DOHH2 (cell line): ENCODE measurements around the gene C1QTNF4.

ENCODE experiments used
- EZH2phosphoT487 ChIP-seq: fragments of 200-600 bp; sonication (generic); IDR thresholded peaks from 2 replicates; pipeline ENCODE4 v1.6.1; 2017; ENCODE audit warnings: borderline replicate concordance, mild to moderate bottlenecking, antibody characterized with exemption, low read length, moderate library complexity, mixed read lengths
- TF ChIP-seq, protein P1 (sequence below): fragments of 200-600 bp; sonication (generic); IDR thresholded peaks from one replicate; pipeline ENCODE4 v1.5.1; 2014; ENCODE audit warnings: antibody characterized with exemption, mild to moderate bottlenecking, low read depth, low read length; ENCODE audit not compliant: poor library complexity, severe bottlenecking

DNA sequence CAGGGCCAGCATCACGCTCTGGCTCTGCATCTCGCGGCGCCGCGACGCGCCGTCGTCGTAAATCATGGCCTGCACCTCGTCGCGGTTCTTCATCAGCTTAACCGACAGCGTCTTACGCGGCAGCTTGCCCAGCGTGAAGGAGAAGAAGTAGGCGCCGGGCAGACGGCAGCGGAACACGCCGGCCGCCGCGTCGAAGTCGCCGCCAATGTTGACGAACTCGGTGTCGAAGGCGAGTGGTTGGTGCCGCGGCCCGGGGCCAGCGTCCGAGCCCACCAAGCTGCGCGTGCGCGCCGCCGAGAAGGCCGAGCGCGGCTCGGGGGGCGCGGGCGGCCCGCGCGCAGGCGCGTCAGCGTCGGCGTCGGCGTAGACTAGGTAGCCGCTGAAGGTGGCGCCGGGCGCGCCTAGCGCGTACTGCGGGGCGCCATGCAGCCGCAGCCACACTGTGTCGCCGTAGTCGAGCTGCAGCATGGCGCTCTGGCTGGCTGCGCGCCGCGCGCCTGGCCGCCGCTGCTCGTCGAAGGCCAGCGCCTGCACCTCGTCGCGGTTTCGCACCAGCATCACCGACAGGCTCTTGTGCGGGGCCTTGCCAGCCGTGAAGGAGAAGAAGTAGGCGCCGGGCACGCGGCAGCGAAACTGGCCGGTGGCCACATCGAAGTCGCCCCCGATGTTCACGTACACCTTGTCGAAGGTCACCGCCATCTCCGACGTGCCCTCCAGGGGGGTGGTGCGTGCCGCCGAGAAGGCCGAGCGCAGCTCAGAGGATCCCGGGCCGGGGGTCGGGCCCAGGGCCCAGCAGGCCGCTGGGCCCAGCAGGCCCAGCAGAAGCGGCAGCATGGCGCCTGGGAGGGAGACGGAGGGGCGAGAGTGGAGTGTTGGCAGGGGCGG is 4.0 kb downstream of the C1QTNF4 start:
- TF ChIP-seq EZH2phosphoT487: no peak
- TF ChIP-seq, protein P1, sequence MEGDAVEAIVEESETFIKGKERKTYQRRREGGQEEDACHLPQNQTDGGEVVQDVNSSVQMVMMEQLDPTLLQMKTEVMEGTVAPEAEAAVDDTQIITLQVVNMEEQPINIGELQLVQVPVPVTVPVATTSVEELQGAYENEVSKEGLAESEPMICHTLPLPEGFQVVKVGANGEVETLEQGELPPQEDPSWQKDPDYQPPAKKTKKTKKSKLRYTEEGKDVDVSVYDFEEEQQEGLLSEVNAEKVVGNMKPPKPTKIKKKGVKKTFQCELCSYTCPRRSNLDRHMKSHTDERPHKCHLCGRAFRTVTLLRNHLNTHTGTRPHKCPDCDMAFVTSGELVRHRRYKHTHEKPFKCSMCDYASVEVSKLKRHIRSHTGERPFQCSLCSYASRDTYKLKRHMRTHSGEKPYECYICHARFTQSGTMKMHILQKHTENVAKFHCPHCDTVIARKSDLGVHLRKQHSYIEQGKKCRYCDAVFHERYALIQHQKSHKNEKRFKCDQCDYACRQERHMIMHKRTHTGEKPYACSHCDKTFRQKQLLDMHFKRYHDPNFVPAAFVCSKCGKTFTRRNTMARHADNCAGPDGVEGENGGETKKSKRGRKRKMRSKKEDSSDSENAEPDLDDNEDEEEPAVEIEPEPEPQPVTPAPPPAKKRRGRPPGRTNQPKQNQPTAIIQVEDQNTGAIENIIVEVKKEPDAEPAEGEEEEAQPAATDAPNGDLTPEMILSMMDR: no peak
